DOHH2 (cell line): ENCODE measurements around the gene KCNJ6.

ENCODE experiments used
- H3F3A ChIP-seq: fragments of 200-600 bp; sonication (generic), shearing (Covaris generic); 2 replicates; pipeline ENCODE4 v1.6.0; 2016; ENCODE audit warnings: antibody characterized with exemption, mild to moderate bottlenecking; ENCODE audit not compliant: control insufficient read depth, insufficient read depth
- H3K27ac ChIP-seq: fragments of 200-600 bp; sonication (generic); 2 replicates; pipeline ENCODE4 v1.5.1; 2014; ENCODE audit warnings: low read depth, mild to moderate bottlenecking, low read length, moderate library complexity
- H3K27me3 ChIP-seq: fragments of 200-600 bp; sonication (generic); 2 replicates; pipeline ENCODE4 v1.6.1; 2014; ENCODE audit warnings: mild to moderate bottlenecking, low read length, mixed read lengths; ENCODE audit not compliant: control insufficient read depth
- H3K36me3 ChIP-seq: fragments of 200-600 bp; sonication (generic); 2 replicates; pipeline ENCODE4 v1.6.1; 2014; ENCODE audit warnings: mild to moderate bottlenecking, low read length, moderate library complexity, mixed read lengths; ENCODE audit not compliant: control insufficient read depth
- H3K4me1 ChIP-seq: fragments of 200-600 bp; sonication (generic); 2 replicates; pipeline ENCODE4 v1.6.1; 2014; ENCODE audit warnings: mild to moderate bottlenecking, low read length, mixed read lengths; ENCODE audit not compliant: control insufficient read depth
- H3K4me2 ChIP-seq: fragments of 200-600 bp; sonication (generic); 2 replicates; pipeline ENCODE4 v1.6.0; 2014; ENCODE audit warnings: mild to moderate bottlenecking, low read length, moderate library complexity
- H3K4me3 ChIP-seq: fragments of 200-600 bp; sonication (generic); 2 replicates; pipeline ENCODE4 v1.5.1; 2014; ENCODE audit warnings: mild to moderate bottlenecking, low read length, mixed read lengths
- H3K79me2 ChIP-seq: fragments of 200-600 bp; sonication (generic); 2 replicates; pipeline ENCODE4 v1.6.1; 2014; ENCODE audit warnings: mild to moderate bottlenecking, low read length, mixed read lengths; ENCODE audit not compliant: control insufficient read depth
- H3K9me2 ChIP-seq: fragments of 200-600 bp; sonication (generic); replicated peaks from 2 replicates; pipeline ENCODE4 v1.6.1; 2014; ENCODE audit warnings: mild to moderate bottlenecking, low read length, mixed read lengths; ENCODE audit not compliant: control insufficient read depth
- H3K9me3 ChIP-seq: fragments of 200-600 bp; sonication (generic); 2 replicates; pipeline ENCODE4 v1.6.1; 2014; ENCODE audit warnings: antibody characterized with exemption, low read length, mixed read lengths; ENCODE audit not compliant: control insufficient read depth, insufficient read depth
- H4K20me1 ChIP-seq: fragments of 200-600 bp; sonication (generic); 2 replicates; pipeline ENCODE4 v1.6.0; 2014; ENCODE audit warnings: low read depth, mild to moderate bottlenecking, antibody characterized with exemption, low read length, moderate library complexity; ENCODE audit not compliant: control insufficient read depth, insufficient read depth
- CTCF ChIP-seq: fragments of 200-600 bp; sonication (generic); IDR thresholded peaks from one replicate; pipeline ENCODE4 v1.5.1; 2014; ENCODE audit warnings: antibody characterized with exemption, mild to moderate bottlenecking, low read depth, low read length; ENCODE audit not compliant: poor library complexity, severe bottlenecking
- EZH2phosphoT487 ChIP-seq: fragments of 200-600 bp; sonication (generic); IDR thresholded peaks from 2 replicates; pipeline ENCODE4 v1.6.1; 2017; ENCODE audit warnings: borderline replicate concordance, mild to moderate bottlenecking, antibody characterized with exemption, low read length, moderate library complexity, mixed read lengths

The KCNJ6 gene

GRCh38 chr21:37886726-37887299 lies 29.4 kb downstream of the KCNJ6 start:
- H4K20me1 ChIP-seq, result no peaks in the 10 kb centered on the region
- no peaks in the 10 kb centered on the region; the same call in 1 of the 2 replicates for H3K9me3 ChIP-seq
- no peaks in the 10 kb centered on the region for H3K9me2 ChIP-seq
- no peaks in the 10 kb centered on the region for H3K79me2 ChIP-seq
- no peak for TF ChIP-seq EZH2phosphoT487
- no peak for TF ChIP-seq CTCF
- no peak overlapping the region for H3K4me2 ChIP-seq
- H3K27ac ChIP-seq, result no peak overlapping the region
- no peaks in the 10 kb centered on the region for H3K4me1 ChIP-seq
- no peaks in the 10 kb centered on the region for H3F3A ChIP-seq
- no peaks in the 10 kb centered on the region for H3K36me3 ChIP-seq
- no peaks in the 10 kb centered on the region for H3K27me3 ChIP-seq
- H3K4me3 ChIP-seq, result no peak overlapping the region

GRCh38 chr21:37886120-37886519 lies 30.1 kb downstream of the KCNJ6 start:
- H3K36me3 ChIP-seq, result no peaks in the 10 kb centered on the region

DNA sequence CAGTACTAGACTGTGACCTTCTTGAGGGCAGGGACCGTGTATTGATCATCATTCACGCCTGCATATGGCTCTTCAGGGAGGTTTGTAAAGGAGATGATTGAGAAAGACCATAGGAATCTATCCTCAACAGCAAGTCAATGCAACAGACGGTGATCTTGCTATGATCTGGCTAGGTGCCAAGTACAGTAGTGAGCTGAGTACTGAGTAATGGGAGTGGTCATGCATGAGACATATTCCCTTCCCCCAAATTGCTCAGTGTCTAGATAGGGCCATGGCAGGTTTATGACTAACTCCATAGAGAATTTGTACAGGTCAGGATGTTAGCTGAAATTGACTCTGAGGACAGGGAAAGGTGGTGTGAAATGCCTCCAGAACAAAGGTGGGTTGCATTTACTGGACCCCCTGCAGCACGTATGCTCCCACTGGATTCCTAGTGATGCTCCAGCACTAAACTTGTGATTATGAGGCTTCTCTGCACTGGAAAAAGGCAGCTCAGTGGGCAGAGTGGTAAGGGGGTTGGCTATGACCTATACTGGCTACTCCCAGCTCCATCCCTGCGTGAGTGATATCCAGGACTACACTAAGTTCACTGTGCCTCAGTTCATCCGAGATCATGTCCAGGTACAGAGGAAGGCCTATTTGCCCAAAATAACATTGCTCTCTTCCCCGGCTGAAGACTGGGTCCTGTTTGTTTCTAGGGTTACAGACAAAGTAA lies 37.2 kb downstream of the KCNJ6 start:
- Histone ChIP-seq H3K4me3 (no peak overlapping the region), H4K20me1 (no peaks in the 10 kb centered on the region), H3K4me1 (no peaks in the 10 kb centered on the region), H3K4me2 (no peak overlapping the region), H3F3A (no peaks in the 10 kb centered on the region), H3K36me3 (no peaks in the 10 kb centered on the region), H3K27ac (no peak overlapping the region), H3K9me2 (no peaks in the 10 kb centered on the region), H3K27me3 (no peaks in the 10 kb centered on the region), H3K79me2 (no peaks in the 10 kb centered on the region), H3K9me3 (no peaks in the 10 kb centered on the region)
- TF ChIP-seq CTCF (no peak), EZH2phosphoT487 (no peak)

More at GRCh38 chr21:37886120-37886519, 30.1 kb downstream of the KCNJ6 start:
- H4K20me1 ChIP-seq, result no peaks in the 10 kb centered on the region
- no peaks in the 10 kb centered on the region for H3K9me2 ChIP-seq
- no peak overlapping the region for H3K4me2 ChIP-seq
- TF ChIP-seq CTCF (no peak), EZH2phosphoT487 (no peak)
- H3K27me3 ChIP-seq, result no peaks in the 10 kb centered on the region
- H3K4me1 ChIP-seq, result no peaks in the 10 kb centered on the region
- H3K27ac ChIP-seq, result no peak overlapping the region
- H3F3A ChIP-seq, result no peaks in the 10 kb centered on the region
- no peak overlapping the region for H3K4me3 ChIP-seq
- no peaks in the 10 kb centered on the region for H3K79me2 ChIP-seq
- H3K9me3 ChIP-seq, result no peaks in the 10 kb centered on the region; the same call in 1 of the 2 replicates
